GM18870 (cell line): ENCODE measurements around the gene KL.
A peak's percentile ranks its signal among the peaks of the same experiment; 100 is the strongest.

Experiments used
- ATAC-seq: cut with Tn5 transposase; IDR thresholded peaks from one replicate; pipeline ENCODE4 v1.9.1; 2021; ENCODE audit warnings: moderate library complexity; ENCODE audit not compliant: unreplicated experiment

Gene KL

GRCh38 chr13:33016414-33017322, at the start of gene KL:
TSS of gene KL (plus strand) at chr13:33016423. CDS start at chr13:33016441, 18 bp downstream.
- peak; percentile 25 for ATAC-seq

- no peak for ATAC-seq
These were observed 48.5 kb upstream of the KL start for GRCh38 chr13:32967584-32968182.

DNA sequence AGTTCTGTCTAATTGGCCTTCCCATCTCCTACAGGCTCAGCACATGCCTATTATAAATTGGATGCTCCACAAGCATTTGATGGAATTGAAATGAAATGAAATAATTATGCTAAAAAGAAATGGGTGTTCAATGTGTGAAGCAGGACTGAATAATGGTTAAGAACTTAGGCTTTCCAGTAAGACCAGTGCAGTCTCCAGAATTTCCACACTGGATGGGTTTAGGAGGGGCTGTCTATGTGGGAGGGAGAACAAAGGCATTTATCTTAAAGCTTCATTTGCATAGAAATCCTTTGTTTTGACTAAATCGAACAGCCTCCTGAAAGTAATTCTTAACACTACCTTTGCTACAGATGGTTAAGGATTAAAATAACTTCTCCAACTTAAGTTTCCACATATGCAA, 47.9 kb upstream of the KL start:
- no peak for ATAC-seq

DNA sequence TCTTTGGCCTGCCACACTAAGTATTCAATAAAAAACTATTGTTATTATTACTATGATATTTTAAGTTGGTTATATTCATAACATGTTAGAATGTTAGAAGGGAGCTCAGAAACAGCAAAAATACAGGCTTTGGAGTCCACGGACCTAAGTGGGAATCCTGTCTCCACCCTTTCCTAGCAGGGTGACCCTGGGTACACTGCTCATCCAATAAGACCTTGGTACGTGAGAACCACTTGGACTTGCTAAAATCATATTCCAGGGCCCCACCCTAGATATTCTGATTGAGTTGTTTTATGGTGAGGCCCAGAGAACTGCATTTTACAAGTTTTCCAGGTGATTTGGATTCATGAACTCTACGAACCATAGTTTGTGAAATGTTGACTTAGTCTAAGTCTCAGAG, 47.4 kb upstream of the KL start:
- ATAC-seq, result no peak

DNA sequence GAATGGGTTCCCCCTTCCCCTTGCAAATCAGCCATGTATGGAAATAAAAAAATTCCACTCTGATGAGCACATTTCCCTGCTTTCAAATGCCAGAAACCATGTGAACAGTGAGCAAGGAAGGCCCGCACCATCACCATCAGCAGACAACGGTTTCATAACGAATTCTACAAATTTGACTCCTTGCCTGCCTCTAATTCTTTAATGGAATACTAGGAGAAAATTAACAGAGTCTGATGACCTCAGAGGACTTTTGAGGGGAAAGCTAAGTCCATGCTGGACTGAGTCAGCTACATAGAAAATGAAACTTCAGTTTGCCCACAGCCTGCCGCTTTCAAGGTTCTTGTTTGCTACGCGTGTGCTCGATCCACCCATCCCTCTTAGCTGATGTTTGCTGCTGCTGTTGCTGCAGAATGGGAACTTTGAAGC, 46.7 kb upstream of the KL start:
- peak; percentile 90 for ATAC-seq

DNA sequence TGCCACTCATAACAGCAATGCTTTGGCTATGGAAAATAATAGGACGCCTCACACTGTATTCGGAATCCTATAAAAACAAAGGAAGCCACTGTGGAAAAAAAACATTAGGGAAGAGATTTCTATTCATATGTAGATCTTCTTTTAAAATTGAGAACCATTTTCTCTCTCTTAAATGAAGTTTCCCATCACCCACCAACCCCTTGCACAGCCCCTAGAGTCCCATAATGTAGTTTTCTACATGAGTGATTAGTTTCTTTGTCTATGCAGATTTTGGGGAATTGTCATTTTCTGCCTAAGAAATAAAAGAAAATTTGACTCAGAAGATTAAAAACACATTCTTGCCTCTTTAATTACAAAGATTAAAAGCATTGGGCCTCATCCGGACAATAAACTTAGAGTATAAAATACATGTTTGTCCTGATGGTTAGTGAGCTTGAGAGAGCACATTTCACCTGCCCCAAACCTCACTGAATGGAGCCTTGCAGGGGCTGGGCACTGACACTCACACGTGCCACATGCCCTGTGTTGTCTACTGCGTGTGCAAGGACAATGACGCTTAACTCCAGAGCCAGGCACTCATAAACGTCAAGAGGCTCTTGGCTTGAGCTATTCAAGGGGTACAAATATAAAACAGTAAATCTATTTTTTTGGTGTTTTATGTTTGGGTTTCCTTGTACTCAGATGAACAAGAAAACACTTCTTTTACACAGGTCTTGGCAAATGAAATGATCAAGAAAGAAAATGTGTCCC, 40.0 kb upstream of the KL start:
- no peak for ATAC-seq

DNA sequence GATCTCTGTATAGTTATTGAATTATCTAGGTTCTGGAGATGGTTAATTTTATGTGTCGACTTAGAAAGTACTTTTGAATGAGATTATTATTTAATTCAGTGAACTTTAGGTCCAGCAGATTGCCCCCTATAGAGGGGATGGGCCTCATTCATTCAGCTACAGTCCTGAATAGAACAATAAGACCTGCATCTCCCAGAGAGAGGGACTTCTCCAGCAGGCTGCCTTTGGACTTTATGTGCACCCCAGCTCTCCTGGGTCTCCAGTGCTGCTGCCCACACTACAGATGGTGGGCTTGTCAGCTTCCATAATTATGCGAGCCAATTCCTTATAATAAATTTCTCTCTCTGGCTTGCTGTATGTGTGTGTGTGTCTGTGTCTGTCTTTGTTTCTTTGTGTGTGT, 39.3 kb upstream of the KL start:
- ATAC-seq, result no peak

DNA sequence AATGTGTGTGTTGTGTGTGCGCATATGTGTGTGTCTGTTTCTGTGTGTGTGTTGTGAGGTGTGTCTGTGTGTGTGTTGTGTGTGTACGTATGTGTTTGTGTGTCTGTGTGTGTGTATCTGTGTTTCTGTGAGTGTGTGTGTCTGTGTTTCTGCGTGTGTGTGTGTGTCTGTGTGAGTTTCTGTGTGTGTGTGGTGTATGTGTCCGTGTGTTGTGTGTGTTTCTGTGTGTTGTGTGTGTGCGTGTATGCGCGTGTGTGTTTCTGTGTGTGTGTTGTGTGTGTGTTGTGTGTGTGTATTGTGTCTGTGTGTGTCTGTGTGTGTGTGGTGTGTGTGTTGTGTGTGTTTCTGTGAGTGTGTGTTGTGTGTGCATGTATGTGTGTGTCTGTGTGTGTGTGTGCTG, 38.9 kb upstream of the KL start:
- ATAC-seq, result no peak

- ATAC-seq, result no peak
These were observed 37.9 kb upstream of the KL start for GRCh38 chr13:32978278-32978677.

- ATAC-seq, result no peak
These were observed 33.2 kb upstream of the KL start for GRCh38 chr13:32983058-32983457.

DNA sequence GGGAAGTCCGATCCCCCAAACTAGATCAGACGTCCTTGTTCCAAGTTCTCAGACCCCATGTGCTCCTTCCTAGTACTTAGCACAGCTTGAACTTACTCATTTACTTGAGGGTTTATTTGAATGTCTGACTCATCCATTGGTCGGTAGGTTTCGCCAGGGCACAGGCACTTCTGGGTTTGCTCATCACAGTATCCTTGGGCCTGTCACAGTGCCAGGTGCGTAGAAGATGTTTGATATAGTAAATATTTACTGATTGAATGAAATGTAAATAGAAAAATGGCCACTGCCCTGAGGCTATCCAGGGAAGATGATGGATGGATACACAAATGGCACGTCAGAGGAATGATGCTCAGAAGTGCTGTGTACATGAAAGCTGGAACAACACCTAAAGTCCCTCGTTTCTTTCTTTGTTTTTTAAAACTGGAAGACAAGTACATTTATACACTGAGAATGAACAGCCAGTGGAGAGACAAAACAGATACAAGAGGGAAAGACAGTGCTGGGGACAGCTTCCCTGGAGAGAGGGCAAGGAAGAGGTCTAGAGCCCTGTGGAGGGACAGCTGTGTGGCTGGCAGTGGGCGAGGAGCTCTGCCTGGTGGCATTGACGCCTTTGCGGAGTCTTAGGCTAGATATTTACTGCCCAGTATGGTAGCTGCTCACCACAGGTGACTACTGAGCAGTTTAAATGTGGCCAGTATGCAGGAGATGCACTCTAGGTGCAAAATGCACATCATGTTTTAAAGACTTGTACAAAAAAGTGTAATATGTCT, 31.2 kb upstream of the KL start:
- ATAC-seq, result no peak

- ATAC-seq, result no peak
These were observed 29.7 kb upstream of the KL start for GRCh38 chr13:32986552-32986951.

DNA sequence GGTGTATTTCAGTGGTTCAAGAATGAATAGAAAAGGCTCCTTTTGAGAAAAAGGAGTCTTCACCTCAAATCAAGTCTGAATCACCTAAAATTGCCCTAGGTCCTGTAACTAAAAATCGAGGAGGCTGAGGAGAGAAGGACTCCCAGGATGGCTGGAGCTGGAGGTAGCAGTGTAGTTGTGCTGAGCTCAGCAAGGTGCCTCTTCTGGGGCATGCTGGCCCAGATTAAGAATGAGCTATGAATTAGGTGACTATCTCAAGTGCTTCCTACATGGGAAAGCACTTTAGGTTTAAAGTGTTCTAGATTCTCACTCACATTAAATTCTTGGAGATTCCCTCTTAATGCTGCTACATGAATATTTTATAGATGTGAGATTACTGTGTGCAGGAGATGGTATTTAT, 28.8 kb upstream of the KL start:
- ATAC-seq, result no peak

DNA sequence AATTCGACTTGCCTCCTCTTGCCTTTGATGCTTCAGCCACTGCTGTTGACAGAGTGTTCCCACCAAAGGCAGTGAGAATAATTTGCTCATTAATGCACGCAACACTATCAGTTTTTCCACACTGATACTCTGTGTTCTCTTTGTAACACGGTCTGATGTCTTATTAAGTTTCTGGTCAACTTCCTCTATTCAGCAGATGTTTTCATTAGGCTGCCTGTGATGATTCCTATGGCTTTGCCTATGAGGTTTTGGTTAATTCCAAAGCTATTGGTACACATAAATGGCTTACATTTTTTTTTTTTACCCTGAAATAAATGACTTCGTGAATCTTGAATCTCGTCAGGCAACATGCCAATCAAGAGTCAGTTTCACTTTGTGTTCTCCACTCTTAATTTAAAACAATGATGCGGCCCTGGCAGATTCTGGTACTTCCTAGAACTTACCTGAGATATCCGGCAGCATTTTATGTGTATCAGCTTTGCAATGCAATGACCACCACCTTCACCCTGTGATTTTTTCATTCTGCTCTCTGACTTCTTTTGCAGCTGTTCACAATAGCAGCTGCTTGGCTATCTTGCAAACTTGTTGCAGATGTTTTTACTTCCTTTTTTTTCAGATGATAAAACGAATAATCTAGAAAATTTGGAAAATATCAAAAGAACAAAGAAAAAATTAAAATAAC, 27.5 kb upstream of the KL start:
- no peak for ATAC-seq

GRCh38 chr13:32989290-32989667, 26.9 kb upstream of the KL start:
- no peak for ATAC-seq

- no peak for ATAC-seq
These were observed 26.3 kb upstream of the KL start for GRCh38 chr13:32989942-32990341.

- no peak for ATAC-seq
These were observed 23.1 kb upstream of the KL start for GRCh38 chr13:32993145-32993544.

DNA sequence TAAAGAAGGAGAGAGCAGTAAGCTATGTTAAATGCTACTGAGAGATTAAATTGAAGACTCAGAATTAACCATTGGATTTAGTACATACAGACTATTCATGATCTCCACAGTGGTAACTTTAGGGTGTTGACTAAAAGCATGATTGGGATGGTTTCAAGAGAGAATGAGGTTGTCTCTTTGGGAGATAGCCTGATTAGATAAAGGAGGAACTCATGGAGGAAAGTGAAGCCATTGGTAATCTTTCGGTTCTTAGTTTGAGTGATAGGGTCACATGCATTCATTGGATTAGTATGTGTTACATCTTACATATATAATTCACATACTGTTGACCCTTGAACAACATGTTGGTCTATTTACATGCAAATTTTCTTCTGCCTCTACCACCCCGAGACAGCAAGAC, 18.8 kb upstream of the KL start:
- no peak for ATAC-seq

DNA sequence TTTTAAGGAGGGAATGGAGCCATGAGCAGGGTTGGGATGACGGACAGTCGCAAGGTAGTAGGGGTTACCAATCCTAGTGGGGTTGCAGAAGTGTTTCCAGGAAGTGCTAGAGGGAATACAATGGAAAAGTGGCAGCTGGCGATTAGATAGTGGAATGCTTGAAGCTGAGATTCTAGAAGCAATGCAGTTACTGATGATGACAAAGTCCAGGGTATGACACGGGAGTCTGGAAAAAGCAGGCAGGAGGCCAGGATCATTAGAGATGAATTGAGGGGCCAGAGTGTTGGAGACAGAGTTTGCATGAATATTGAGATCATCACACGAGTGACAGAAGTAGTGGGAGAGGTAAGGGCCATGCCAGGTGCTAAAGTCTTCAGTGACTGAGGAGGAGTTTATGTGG, 17.3 kb upstream of the KL start:
- no peak for ATAC-seq

- ATAC-seq, result no peak
These were observed 15.9 kb upstream of the KL start for GRCh38 chr13:33000365-33000764.
